ENCODE measurements around the gene UST. TPM values are rescaled to one million over a fixed set of nuclear protein-coding genes. Genes with fewer than 3 reads are reported as not detected.

Gene UST
- total RNA-seq, 1 donor from 2014 or later, result 9.7 TPM

DNA sequence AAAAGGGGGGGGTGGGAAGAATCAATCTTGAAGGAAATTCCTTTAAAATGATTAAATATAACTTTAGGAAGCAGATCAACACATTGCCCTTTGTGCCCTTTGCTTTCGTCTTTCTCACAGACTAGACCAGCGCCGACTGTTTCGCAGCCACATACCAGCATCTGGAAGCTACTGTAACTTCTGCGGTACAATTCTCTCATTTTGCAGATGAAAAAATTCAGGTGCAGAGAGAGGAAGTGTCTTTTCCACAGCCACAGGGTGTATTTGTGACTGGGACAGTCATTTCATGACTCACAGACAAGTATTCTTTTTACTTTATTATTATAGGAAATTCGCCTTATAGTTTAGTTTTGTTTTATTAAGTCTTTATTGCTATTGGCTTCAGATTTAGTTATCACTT, 84.2 kb downstream of the UST start:
- no peaks in the 10 kb centered on the region for H3K9me3 Mint-ChIP-seq
- no peaks in the 10 kb centered on the region for H3K36me3 Mint-ChIP-seq
- no peak for DNase-seq (ENCODE audit: extremely low spot score, unreplicated experiment)
- H3K27me3 Mint-ChIP-seq, result no peaks in the 10 kb centered on the region
- no peaks in the 10 kb centered on the region for H3K4me1 Mint-ChIP-seq (ENCODE audit: unreplicated experiment)
- TF ChIP-seq, protein P1, sequence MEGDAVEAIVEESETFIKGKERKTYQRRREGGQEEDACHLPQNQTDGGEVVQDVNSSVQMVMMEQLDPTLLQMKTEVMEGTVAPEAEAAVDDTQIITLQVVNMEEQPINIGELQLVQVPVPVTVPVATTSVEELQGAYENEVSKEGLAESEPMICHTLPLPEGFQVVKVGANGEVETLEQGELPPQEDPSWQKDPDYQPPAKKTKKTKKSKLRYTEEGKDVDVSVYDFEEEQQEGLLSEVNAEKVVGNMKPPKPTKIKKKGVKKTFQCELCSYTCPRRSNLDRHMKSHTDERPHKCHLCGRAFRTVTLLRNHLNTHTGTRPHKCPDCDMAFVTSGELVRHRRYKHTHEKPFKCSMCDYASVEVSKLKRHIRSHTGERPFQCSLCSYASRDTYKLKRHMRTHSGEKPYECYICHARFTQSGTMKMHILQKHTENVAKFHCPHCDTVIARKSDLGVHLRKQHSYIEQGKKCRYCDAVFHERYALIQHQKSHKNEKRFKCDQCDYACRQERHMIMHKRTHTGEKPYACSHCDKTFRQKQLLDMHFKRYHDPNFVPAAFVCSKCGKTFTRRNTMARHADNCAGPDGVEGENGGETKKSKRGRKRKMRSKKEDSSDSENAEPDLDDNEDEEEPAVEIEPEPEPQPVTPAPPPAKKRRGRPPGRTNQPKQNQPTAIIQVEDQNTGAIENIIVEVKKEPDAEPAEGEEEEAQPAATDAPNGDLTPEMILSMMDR (conservative IDR thresholded peaks at IDR 0.05), result no peak
- no peak overlapping the region for H3K4me3 Mint-ChIP-seq
- no peak overlapping the region for H3K27ac Mint-ChIP-seq

DNA sequence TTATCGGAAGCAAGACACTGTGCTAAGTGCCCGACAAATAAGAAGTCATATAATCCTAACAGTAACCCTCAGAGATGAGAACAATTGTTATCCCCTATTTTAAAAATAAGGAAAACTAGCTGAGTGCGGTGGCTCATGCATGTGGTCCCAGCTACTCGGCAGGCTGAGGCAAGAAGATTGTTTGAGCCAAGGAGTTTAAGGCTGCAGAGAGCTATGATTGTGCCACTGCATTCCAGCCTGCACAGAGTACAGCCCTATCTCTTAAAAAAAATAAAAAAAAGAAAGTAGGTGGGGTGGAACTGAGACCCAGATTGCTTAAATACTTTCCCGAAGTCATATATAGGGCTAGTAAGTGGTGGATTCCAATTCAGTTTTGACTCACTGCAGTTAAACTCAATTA, 84.7 kb downstream of the UST start:
- no peak overlapping the region for H3K27ac Mint-ChIP-seq
- H3K4me1 Mint-ChIP-seq (ENCODE audit: unreplicated experiment), result no peaks in the 10 kb centered on the region
- H3K9me3 Mint-ChIP-seq, result no peaks in the 10 kb centered on the region
- DNase-seq (ENCODE audit: extremely low spot score, unreplicated experiment), result no peak
- TF ChIP-seq, protein P1 (conservative IDR thresholded peaks at IDR 0.05), result no peak
- no peaks in the 10 kb centered on the region for H3K27me3 Mint-ChIP-seq
- no peaks in the 10 kb centered on the region for H3K36me3 Mint-ChIP-seq
- H3K4me3 Mint-ChIP-seq, result no peak overlapping the region

DNA sequence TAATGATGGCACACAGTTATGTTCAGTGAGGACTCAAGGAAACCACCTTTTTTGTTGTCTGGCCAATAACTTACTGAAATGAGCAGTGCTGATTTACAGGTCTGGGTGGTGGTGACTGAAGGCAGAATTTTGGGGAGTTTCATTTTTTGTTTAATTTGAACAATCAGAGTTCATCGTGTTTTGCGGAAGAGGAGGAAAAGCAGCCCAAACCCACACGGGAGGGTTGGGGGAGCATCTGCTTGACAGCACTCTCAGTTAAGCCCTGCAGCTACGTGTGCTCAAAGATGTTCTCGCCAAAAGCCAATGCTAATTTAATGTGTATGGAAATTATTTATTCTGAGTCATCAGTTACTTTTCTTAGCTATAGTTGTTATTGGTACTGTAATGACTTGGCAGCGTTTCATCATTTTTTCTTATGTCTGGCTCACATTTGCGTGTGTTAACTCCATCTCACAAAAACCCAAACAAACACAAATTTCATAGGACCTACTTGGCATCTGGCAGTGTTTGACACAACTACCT, 89.2 kb downstream of the UST start:
- H3K4me3 Mint-ChIP-seq, result no peak overlapping the region
- H3K27ac Mint-ChIP-seq, result no peak overlapping the region
- peaks cover 7% of the 10 kb centered on the region for H3K4me1 Mint-ChIP-seq (ENCODE audit: unreplicated experiment)
- no peaks in the 10 kb centered on the region for H3K9me3 Mint-ChIP-seq
- H3K27me3 Mint-ChIP-seq, result no peaks in the 10 kb centered on the region
- no peak for DNase-seq (ENCODE audit: extremely low spot score, unreplicated experiment)
- H3K36me3 Mint-ChIP-seq, result no peaks in the 10 kb centered on the region
- TF ChIP-seq, protein P1 (conservative IDR thresholded peaks at IDR 0.05), result no peak

DNA sequence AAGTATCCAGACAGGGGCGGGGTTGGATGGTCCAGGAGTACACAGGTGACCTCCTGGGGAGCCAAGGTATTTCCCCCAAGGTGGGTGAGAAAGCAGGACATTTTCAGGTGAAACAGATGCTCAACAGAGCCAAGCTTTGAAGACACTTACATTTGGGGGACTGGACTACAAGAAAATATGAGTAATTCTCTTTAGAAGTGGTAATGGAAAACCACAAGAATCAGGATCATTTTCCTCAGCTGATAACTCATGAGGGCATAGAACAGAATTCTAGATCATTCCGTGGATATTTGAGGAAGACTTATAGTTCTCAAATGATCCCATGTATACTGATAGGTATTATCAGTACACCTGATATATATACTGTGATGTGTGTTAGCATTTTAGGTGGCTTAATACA, 89.9 kb downstream of the UST start:
- TF ChIP-seq, protein P1 (conservative IDR thresholded peaks at IDR 0.05), result no peak

DNA sequence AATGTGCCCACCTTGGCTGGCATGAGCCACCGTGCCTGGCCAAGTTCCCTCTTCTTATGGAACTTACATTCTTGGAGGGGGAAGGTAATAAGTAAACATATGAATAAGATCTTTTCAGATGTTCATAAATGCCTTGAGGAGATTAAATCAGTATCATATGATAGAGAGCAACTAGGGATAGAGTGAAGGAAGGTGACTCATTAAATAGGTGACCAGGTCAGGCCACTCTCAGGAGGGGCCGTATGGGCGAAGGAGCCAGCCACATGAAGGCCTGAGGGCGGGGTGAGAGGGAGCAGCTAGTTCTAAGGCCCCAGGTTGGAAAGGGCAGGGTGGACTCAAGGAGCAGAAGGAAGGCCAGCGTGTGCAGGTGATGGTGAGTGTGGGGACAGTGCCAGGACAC, 91.1 kb downstream of the UST start:
- no peaks in the 10 kb centered on the region for H3K9me3 Mint-ChIP-seq
- TF ChIP-seq, protein P1 (conservative IDR thresholded peaks at IDR 0.05), result no peak
- no peaks in the 10 kb centered on the region for H3K36me3 Mint-ChIP-seq
- DNase-seq (ENCODE audit: extremely low spot score, unreplicated experiment), result no peak
- no peak overlapping the region for H3K27ac Mint-ChIP-seq
- H3K4me3 Mint-ChIP-seq, result no peak overlapping the region
- no peaks in the 10 kb centered on the region for H3K27me3 Mint-ChIP-seq
- H3K4me1 Mint-ChIP-seq (ENCODE audit: unreplicated experiment), result peaks cover 7% of the 10 kb centered on the region

More for the DNA sequence above, 89.9 kb downstream of the UST start:
- H3K4me1 Mint-ChIP-seq (ENCODE audit: unreplicated experiment), result peaks cover 7% of the 10 kb centered on the region
- H3K9me3 Mint-ChIP-seq, result no peaks in the 10 kb centered on the region
- H3K36me3 Mint-ChIP-seq, result no peaks in the 10 kb centered on the region
- no peak overlapping the region for H3K4me3 Mint-ChIP-seq
- no peak for DNase-seq (ENCODE audit: extremely low spot score, unreplicated experiment)
- H3K27ac Mint-ChIP-seq, result no peak overlapping the region
- no peaks in the 10 kb centered on the region for H3K27me3 Mint-ChIP-seq

DNA sequence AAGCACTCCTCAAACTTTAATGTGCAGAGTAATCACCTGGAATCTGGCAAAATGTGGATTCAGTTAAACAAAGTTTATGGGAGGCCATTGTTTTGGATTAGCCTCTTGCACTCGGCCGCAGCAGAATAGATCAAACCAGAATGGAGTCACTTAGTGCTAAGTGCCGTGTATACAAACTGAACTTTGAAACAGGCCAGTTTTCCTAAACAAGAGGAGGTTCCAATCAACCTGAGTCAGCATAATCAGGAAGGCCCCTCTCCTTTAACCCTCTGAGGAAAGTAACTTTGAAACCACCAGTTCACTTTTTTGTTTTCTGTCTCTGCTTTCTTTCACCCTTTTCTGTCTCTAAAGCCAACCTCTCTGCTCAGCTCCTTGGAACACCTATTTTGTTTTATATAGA, 92.2 kb downstream of the UST start:
- no peak for DNase-seq (ENCODE audit: extremely low spot score, unreplicated experiment)

More for the DNA sequence above, 92.2 kb downstream of the UST start:
- no peaks in the 10 kb centered on the region for H3K9me3 Mint-ChIP-seq
- H3K4me3 Mint-ChIP-seq, result no peak overlapping the region
- no peaks in the 10 kb centered on the region for H3K27me3 Mint-ChIP-seq
- H3K36me3 Mint-ChIP-seq, result no peaks in the 10 kb centered on the region
- peaks cover 7% of the 10 kb centered on the region for H3K4me1 Mint-ChIP-seq (ENCODE audit: unreplicated experiment)
- H3K27ac Mint-ChIP-seq, result no peak overlapping the region
- TF ChIP-seq, protein P1 (conservative IDR thresholded peaks at IDR 0.05), result no peak
